Measurements from ENCODE around the gene ATF6B.
"Not testable (repeated sequence)": the region's sequence is repeated elsewhere in the genome, so short reads cannot be mapped to it uniquely, and the experiment has no call there.

ATF6B gene

DNA sequence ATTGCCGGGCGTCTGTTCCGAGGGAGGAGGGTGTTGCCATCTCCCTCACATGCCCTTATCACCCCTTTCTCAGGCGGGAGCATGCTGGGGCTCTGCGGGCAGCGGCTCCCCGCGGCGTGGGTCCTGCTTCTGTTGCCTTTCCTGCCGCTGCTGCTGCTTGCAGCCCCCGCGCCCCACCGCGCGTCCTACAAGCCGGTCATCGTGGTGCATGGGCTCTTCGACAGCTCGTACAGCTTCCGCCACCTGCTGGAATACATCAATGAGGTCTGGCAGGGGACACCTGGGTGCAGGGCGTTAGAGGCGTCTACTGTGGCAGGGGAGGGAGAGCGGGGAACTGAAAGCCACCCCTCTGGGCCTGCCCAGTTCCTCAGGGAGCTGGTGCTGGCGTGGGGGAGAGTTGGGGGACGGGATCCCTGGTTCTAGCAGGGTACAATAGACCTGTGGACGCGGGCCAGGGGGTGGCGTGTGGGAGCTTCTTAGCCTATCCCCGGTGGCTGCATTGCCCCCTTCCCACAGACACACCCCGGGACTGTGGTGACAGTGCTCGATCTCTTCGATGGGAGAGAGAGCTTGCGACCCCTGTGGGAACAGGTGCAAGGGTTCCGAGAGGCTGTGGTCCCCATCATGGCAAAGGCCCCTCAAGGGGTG, 26.6 kb upstream of the ATF6B start:
- peak; percentile 54 for DNase-seq (ENCODE audit: low read depth)

DNA sequence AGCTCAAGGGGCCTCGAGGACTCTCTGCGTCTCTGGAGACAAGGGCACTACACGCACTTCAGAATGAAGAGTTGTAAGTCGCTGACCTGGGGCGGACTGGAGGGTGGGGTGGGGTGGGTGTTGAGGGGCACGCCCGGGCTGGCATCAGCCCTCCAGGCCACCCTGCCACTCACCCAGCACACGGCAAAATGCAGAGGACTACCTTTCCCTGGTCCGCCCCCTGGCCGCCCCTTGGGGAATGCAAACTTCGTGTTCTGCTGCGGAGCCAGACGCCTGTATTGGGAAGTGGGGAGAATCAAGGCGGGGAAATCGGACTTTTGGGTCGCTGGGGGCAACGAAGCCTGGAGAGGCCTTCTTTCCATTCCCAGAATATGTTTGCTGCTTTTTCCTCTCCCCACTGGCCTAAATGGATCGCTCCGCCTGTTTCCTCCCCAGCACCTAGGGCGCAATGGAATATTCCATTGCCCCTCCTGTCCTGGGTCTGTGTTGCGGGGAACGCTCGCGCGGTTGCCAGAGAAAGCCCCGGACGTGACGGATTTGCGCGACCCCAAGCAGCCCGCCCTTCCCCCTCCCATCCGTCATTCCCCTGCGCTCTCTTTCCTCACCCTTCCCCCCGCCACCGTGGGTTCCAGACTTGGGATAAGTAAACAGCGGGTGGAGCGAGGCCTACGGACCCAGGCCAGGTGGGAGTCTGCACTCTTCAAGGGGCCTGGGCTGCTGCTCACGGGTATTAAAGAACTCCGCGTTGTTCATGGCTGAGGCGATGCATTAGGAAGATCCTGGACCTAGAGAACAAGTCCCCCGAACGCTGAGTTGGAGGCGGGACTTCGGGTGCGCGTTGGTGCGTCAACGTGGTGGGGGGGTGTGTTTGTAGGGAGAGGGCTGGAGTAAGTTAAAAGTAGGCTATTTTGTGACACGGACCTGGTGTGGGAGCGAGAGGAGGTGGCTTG, 25.8 kb upstream of the ATF6B start, which contains the start of gene PPT2:
Gene PPT2, plus strand, starts transcription at position 578 of the 950 bp plus-strand sequence. CDS start 454 bp downstream, outside the sequence.
- peak; percentile 66 for DNase-seq (ENCODE audit: low read depth)

- no peak for DNase-seq (ENCODE audit: low read depth)
These were observed 24.9 kb upstream of the ATF6B start for GRCh38 chr6:32152769-32153563.

DNA sequence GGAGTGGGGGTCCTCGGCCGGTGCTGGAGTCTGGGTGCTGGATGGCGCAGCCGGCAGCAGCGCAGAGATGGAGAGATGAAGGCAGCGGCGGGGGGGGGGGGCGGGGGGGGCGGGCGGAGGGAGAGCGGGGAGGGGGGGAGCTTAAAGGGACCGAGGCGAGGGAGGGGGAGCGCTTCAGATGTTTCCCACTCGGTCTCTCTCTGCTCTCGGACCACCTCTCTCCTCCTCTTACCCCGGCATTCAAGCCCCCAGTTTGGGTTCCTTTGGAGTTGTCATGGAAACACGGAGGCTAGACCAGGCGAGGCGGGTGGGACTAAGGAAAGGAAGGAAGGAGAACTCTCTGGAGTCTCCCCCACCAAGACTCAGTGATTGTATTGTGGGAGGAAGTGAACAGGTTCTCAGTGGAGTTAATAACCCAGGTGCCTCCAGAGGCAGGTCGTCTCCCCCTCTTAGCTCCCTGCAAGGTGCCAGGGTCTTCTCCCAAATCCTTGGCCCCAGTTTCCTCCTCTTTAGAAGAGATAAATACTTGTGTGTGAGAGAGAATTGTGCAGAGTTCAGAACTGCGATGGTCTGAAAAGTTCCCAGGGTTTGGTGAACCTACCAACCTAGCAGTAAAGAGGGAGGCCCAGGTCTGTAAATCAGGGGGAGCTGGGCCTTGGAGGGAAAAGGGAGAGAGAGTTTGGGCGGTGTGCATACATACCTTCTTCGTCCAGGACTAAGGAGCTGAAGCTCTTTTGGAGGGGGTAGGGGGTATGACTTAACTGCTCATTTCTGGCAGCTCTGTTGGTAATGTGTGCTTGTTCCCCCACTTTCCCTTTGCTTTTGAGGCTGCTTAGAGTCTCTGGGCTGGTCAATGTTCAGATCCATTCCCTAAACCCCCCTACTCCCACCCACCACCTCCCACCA, 24.1 kb upstream of the ATF6B start, which contains the start of gene PRRT1:
Gene PRRT1, minus strand, starts transcription at position 77 of the 906 bp plus-strand sequence. CDS start 112 bp downstream, outside the sequence.
- no peak for DNase-seq (ENCODE audit: low read depth)

DNA sequence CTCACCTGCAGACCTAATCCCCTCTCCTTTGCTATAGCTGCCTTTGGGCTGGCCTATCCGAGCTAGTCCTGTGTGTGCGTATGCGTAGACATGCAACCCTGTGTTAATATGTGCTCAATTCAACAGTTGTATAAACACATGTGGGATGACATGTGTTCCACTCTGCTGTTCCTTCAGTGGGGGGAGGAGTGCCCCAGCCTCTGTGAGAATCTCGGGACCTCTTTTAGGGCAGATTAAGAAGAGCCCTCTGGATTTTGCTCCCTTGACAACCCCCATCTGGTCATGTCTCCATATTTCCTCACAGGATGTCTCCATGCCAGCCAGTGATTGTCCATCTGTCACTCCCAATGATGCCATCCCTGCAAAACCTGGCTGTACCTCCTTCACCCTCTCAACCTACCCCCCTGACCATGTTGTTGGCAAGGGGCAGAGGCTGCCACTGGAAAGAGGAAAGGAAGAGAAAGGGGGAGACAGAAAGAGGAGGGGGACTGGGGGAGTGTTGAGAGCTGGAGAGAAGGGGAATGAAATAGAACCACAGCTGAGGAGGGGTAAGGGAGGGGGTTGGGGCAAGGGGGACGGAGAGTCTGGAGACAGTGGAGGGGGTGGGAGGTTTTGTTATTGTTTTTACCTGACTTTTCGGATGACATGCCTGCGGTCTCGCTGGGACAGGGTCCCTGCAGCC, 23.3 kb upstream of the ATF6B start:
- DNase-seq (ENCODE audit: low read depth): no peak

- no peak for DNase-seq (ENCODE audit: low read depth)
These were observed 22.2 kb upstream of the ATF6B start for GRCh38 chr6:32149932-32150870.

- DNase-seq (ENCODE audit: low read depth): no peak
These were observed 21.2 kb upstream of the ATF6B start for GRCh38 chr6:32149092-32149755.

DNA sequence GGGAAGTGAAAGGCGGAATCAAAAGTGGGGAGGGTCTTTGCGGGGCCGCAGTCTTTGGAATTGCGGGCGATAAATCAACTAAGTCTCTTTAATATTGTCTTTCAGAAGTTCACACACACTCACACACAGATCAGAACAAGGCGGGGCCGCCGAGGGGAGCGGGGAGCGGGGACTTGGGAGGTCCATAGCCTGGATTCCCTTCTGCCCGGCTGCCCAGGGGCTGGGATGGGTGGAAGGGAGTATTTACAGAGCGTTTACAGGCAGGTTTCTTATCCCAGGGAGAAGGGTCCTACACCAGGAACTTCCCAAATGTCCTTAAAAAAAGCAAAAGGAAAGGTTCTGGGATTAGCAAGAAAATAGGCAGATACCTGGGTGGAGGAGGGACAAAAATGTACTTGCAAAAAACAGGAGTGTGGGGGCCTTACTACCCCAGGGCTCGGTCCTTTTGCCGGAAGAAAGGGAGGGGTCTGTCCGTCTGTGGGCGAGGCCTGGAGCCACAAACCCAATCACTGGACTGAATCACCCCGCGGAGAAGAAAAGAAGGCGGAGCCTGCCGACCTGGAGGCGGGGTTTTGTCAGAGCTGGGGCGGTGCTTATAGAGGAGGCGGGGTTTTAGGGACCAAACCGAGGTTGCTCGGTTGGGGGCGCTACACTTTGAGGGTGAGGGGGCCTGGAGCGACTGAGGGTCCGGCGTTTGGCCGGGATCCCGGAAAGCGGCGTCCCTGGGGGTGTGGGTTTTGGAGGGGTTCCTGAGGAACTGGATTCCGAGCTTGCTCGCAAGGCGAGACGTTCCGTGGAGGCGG, 20.4 kb upstream of the ATF6B start:
- DNase-seq (ENCODE audit: low read depth): peak; percentile 57

DNA sequence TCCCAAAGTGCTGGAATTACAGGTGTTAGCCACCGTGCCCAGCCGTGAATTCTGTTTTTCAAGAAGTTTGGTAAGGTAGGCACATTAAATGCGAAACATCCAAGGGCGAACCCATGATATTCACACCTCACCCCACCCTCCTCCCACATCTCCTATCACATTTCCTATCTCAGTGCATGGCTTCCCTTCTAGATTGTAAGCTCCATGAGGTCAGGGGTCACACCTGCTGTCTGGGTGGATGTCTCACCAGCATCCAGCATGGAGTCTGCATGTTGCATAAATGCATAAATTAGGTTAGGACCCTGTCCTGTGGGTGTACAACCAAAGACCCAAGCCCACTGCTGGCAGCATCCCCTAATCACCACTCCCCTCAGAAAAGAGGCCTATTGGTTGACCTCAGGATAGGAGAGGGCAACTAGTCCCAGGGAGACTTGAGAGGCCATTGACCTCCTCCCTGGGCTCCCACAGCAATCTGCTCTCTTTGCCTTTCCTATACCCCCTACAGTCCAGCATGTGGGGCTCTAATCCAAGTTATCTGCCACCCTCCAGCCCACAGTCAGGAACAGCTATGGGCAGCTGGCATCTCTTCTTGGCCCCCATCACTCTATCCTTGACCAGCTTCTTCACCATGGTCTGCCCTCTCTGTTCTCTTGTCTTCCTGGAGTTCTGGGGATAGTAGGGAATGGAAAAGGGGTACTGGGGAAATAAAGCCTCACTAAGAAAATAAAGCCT, 19.5 kb upstream of the ATF6B start:
- DNase-seq (ENCODE audit: low read depth): no peak

- no peak for DNase-seq (ENCODE audit: low read depth)
These were observed 18.6 kb upstream of the ATF6B start for GRCh38 chr6:32146687-32147086.

DNA sequence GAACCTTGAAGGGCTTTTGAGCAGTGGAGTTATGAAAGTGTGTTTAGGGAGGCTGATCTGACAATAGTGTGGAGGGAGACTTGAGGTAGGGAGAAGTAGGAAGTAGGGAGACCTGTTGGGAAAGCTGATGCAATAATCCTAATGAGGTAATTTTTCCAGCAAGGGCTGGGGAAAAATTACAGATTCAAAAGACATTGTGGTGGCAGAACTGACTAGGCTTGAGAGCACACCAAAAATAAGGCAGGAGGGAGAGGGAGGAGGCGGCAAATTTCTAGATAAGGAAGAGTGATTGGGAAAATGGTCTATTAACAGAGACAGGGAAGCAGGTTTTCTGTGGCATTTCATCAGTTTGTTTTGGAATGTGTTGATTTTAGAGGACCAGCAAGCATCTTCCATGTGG, 18.2 kb upstream of the ATF6B start:
- DNase-seq (ENCODE audit: low read depth): no peak

DNA sequence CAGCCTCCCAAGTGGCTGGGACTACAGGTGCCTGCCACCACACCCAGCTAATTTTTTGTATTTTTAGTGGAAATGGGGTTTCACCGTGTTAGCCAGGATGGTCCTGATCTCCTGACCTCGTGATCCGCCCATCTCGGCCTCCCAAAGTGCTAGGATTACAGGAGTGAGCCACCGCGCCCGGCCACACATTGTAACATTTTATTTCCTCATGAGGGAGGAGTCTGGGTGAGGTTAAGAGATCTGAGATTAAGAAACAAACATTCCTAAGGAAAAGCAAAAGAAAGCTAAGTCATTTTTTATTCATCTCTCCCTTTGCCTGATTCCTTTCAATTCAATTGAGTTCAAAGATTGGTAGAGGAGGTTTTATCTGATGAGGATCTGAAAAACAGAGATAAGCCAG, 16.2 kb upstream of the ATF6B start:
- not testable (repeated sequence) for DNase-seq (ENCODE audit: low read depth)

- DNase-seq (ENCODE audit: low read depth): no peak
These were observed 12.5 kb upstream of the ATF6B start for GRCh38 chr6:32140420-32141046.

- no peak for DNase-seq (ENCODE audit: low read depth)
These were observed 11.5 kb upstream of the ATF6B start for GRCh38 chr6:32139590-32139989.

DNA sequence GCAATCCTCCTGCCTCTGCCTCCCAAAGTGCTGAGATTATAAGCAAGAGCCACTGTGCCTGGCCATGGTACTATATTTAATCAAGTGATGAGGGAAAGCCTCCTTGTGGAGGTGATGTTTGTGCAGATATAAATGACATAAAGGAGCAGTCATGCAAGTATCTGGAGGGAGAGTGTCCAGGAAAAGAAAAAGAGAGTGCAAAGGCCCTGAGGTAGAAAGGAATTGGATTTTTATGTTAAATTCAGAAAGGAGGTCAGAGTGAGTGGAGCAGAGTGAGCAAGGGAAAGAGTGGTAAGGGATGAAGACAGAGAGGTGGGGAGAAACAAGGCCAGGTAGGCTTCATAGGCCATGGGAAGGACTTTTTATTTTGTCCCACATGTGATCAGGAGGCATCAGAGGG, 9.4 kb upstream of the ATF6B start:
- DNase-seq (ENCODE audit: low read depth): no peak

DNA sequence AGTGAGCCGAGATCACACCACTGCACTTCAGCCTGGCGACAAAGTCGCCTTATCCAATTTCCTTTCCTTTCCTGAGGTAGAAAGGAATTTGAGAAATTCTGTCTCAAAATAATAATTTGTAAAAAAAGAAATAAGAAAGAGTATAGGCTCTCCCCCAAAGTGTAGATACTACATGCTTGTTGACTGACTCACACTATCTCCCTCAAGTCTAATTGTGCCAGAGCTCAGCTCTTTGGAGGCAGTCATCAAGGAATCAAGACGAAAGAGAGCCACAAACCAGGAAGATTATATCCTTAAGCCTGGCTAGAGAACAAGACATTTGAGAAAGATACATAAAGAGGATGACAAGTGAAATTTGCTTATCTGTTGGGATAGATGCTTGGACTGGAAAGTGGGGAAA, 5.7 kb upstream of the ATF6B start:
- no peak for DNase-seq (ENCODE audit: low read depth)

DNA sequence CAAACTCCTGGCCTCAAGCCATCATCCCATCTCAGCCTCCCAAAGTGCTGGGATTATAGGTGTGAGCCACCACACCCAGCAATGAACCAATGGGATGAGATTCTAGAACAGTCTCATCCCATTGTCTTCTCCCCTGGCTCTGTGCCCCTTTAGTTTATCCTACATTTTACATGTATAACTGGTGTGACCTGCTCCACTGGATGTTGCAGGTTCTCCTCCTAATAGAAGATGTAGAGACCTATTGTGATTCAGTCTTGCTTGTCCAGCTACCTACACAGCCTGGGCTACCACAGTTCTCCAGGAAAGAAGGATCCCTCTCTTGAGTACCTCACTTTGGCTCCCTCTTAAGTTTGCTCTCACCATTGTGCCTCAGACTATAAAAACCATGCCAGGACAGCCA, 4.1 kb upstream of the ATF6B start:
- DNase-seq (ENCODE audit: low read depth): no peak
